AG04450 (cell line): ENCODE data around the gene SUMO1. TPM values are rescaled to one million over a fixed set of nuclear protein-coding genes. Genes with fewer than 3 reads are reported as not detected.

ENCODE experiments used
- CTCF ChIA-PET: fragments of 300-600, 350-600 bp; formaldehyde crosslinking; extraction: SDS; loops from one replicate; lab custom pipeline; 2022; ENCODE audit warnings: antibody characterized with exemption, inconsistent platforms; lab: Charles Lee
- POLR2A ChIA-PET: fragments of 350-600 bp; formaldehyde crosslinking; extraction: SDS; loops from one replicate; lab custom pipeline; 2021; ENCODE audit warnings: antibody characterized with exemption, inconsistent platforms; lab: Yijun Ruan, JAX
- DNase-seq: peaks from one replicate; pipeline ENCODE4 v3.0.0-alpha.2; 2011; ENCODE audit warnings: low read depth, low spot score
- H3K27ac ChIP-seq: one replicate; pipeline ENCODE4 v1.5.1; 2012; ENCODE audit warnings: low read depth, low read length, control low read depth
- H3K27me3 ChIP-seq: one replicate; pipeline ENCODE4 v1.6.0; 2012; ENCODE audit warnings: low read length; ENCODE audit not compliant: control insufficient read depth, insufficient read depth
- H3K4me3 ChIP-seq: 2 replicates; pipeline ENCODE4 v1.5.1; 2011; ENCODE audit warnings: mild to moderate bottlenecking, low read depth, low read length, control low read depth
- H3K9me3 ChIP-seq: 2 replicates; pipeline ENCODE4 v1.5.1; 2012; ENCODE audit warnings: low read length; ENCODE audit not compliant: control insufficient read depth, insufficient read depth
- polyA plus RNA-seq: library from polyadenylated mRNA; depleted of rRNA; stranded (reverse); fragments of >200 nt; gene quantifications from 2 replicates; pipeline ENCODE4 v1.2.3, GENCODE V29; 2011; rRNA removed
- small RNA-seq: library from RNA; depleted of rRNA; stranded (forward); fragments of <200 nt; gene quantifications from one replicate; pipeline ENCODE3, GENCODE V24; 2012; ENCODE audit warnings: low read depth; ENCODE audit not compliant: insufficient read length
- TF ChIP-seq, protein P1 (sequence below): IDR thresholded peaks from 2 replicates; pipeline ENCODE4 v1.5.1; 2011; ENCODE audit warnings: low read depth, low read length, control low read depth, inconsistent platforms

Gene SUMO1
- polyA plus RNA-seq, 1 experiment, result 192 TPM

DNA sequence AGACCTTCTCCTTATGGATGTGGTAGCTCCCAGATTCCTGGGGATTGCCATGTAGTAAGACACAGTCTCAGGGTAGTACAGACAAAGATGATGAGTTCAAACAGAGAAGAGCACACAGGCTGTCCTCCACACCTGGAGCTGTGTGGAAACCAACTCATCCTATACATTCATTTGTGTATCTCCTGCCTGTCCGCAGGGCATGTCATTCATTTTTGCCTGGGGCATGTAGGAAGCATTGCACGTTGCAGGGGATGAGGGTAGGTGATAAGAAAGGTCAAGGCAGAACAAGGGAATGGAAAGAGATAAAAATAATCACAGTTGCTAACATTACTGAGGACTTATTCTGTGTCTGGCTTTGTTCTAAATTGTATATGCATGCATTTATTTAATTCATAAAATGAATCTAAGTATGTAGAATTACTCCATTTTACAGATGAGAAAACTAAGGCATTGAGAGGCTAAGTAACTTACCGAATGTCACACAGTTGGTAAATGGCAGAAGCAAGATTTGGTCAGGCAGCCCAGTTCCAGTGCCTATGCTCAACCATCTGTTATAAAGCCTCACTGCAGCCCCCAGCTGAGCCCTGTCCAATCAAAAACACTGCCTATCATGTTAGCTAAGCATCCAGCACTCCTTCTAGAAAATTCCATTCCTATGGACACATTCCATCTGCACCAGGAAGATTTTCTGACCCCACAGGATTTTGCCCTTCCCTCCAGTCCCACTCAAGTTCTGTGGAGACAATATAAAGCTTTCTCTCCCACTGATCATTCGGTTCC, 81.0 kb downstream of the SUMO1 start:
- CTCF ChIA-PET, result no interaction called here
- Histone ChIP-seq H3K4me3 (no peak overlapping the region), H3K27ac (no peak overlapping the region), H3K27me3 (no peaks in the 10 kb centered on the region), H3K9me3 (no peaks in the 10 kb centered on the region)
- POLR2A ChIA-PET, result no interaction called here
- DNase-seq, result no peak
- TF ChIP-seq, protein P1, sequence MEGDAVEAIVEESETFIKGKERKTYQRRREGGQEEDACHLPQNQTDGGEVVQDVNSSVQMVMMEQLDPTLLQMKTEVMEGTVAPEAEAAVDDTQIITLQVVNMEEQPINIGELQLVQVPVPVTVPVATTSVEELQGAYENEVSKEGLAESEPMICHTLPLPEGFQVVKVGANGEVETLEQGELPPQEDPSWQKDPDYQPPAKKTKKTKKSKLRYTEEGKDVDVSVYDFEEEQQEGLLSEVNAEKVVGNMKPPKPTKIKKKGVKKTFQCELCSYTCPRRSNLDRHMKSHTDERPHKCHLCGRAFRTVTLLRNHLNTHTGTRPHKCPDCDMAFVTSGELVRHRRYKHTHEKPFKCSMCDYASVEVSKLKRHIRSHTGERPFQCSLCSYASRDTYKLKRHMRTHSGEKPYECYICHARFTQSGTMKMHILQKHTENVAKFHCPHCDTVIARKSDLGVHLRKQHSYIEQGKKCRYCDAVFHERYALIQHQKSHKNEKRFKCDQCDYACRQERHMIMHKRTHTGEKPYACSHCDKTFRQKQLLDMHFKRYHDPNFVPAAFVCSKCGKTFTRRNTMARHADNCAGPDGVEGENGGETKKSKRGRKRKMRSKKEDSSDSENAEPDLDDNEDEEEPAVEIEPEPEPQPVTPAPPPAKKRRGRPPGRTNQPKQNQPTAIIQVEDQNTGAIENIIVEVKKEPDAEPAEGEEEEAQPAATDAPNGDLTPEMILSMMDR, result no peak

Small RNA genes lying within 50 kb of the gene (small RNA-seq; reads per million reads assigned to genes)
- gene AC079354.2 (not detected), gene RF00575 (not detected), gene SNORD70 (39.5 reads per million, percentile 84 among the genes with 10 or more reads in this experiment)

Other genes with a start within 250 kb of the SUMO1 start
- gene FZD7, start 204.7 kb downstream of the SUMO1 start, polyA plus RNA-seq, result 40.6 and 42.9 TPM in 2 replicates
- 0.11 and 0.12 TPM in 2 replicates for gene KIAA2012, start 165.3 kb downstream of the SUMO1 start, polyA plus RNA-seq
- 41.9 and 63.4 TPM in 2 replicates for gene NOP58, start 27.2 kb upstream of the SUMO1 start, polyA plus RNA-seq
- gene BMPR2, start 137.7 kb upstream of the SUMO1 start, polyA plus RNA-seq, result 58.7 and 78.1 TPM in 2 replicates